Endodermal cell (in vitro differentiated cells): Measurements from ENCODE around the gene ACTG2. TPM values are rescaled to one million over a fixed set of nuclear protein-coding genes. Genes with fewer than 3 reads are reported as not detected.

Experiments used
- DNase-seq: peaks from one replicate; pipeline ENCODE4 v3.0.0-alpha.2; 2017
- H3K27ac ChIP-seq: 2 replicates; pipeline ENCODE4 v1.5.1; 2013; ENCODE audit warnings: mild to moderate bottlenecking, low read depth, low read length, moderate library complexity
- H3K27me3 ChIP-seq: 2 replicates; pipeline ENCODE4 v1.6.1; 2013; ENCODE audit warnings: mild to moderate bottlenecking, low read length, moderate library complexity; ENCODE audit not compliant: insufficient read depth, control insufficient read depth, poor library complexity, severe bottlenecking
- H3K36me3 ChIP-seq: 2 replicates; pipeline ENCODE4 v1.7.0; 2013; ENCODE audit warnings: mild to moderate bottlenecking, low read length, moderate library complexity; ENCODE audit not compliant: control insufficient read depth, insufficient read depth
- H3K4me1 ChIP-seq: one replicate; pipeline ENCODE4 v1.7.0; 2013; ENCODE audit warnings: low read length; ENCODE audit not compliant: control insufficient read depth, insufficient read depth
- H3K4me3 ChIP-seq: 2 replicates; pipeline ENCODE4 v1.5.1; 2013; ENCODE audit warnings: mild to moderate bottlenecking, low read length, moderate library complexity
- H3K9ac ChIP-seq: 2 replicates; pipeline ENCODE4 v1.6.1; 2013; ENCODE audit warnings: mild to moderate bottlenecking, low read length, moderate library complexity; ENCODE audit not compliant: poor library complexity, severe bottlenecking; ENCODE audit errors: extremely low read depth
- H3K9me3 ChIP-seq: 2 replicates; pipeline ENCODE4 v1.6.1; 2013; ENCODE audit warnings: mild to moderate bottlenecking, low read length, moderate library complexity; ENCODE audit not compliant: control insufficient read depth
- H3K27ac Mint-ChIP-seq: 2 replicates; pipeline ENCODE4 v1.8.0; 2020; ENCODE audit warnings: mixed read lengths
- H3K27me3 Mint-ChIP-seq: 2 replicates; pipeline ENCODE4 v1.8.0; 2021; ENCODE audit warnings: mild to moderate bottlenecking, mixed read lengths; ENCODE audit not compliant: insufficient read depth
- H3K36me3 Mint-ChIP-seq: 2 replicates; pipeline ENCODE4 v1.8.0; 2020; ENCODE audit warnings: low read depth, mixed read lengths
- H3K4me1 Mint-ChIP-seq: 2 replicates; pipeline ENCODE4 v1.8.0; 2020; ENCODE audit warnings: mixed read lengths
- H3K4me3 Mint-ChIP-seq: 2 replicates; pipeline ENCODE4 v1.8.0; 2020; ENCODE audit warnings: mild to moderate bottlenecking, moderate library complexity, mixed read lengths
- H3K9me3 Mint-ChIP-seq: 2 replicates; pipeline ENCODE4 v1.8.0; 2020; ENCODE audit warnings: mild to moderate bottlenecking, mixed read lengths
- WGBS, 2 experiments: methylation state at CpG; one replicate each; pipeline versions ENCODE4 v1.1.5 to v1.1.7; 2013; ENCODE audit warnings: missing lambda C conversion rate in 2 of 2, mixed read lengths in 1 of 2; ENCODE audit not compliant: insufficient coverage in 1 of 2, insufficient read length in 1 of 2; 5-methylcytosine and 5-hydroxymethylcytosine counted together
- total RNA-seq, 2 donors: library from RNA; stranded (reverse); fragmentation: NEBNext Ultra II Directional in 1 of 2; extraction: Animal tissue kit (Norgen Biotek cat#: 25700) in 1 of 2; gene quantifications; 2 replicates in 1 of 2; 3 replicates in 1 of 2; pipeline ENCODE4 v1.2.1, GENCODE V29; 2021
- TF ChIP-seq, protein P1 (sequence below): fragments of 200-600 bp; sonication (generic); conservative IDR thresholded peaks from 2 replicates; pipeline ENCODE4 v1.5.0; 2021; ENCODE audit warnings: antibody characterized with exemption, mild to moderate bottlenecking

Gene ACTG2
- total RNA-seq, 2 donors from 2014 or later: 1.5 to 1.6 TPM

DNA sequence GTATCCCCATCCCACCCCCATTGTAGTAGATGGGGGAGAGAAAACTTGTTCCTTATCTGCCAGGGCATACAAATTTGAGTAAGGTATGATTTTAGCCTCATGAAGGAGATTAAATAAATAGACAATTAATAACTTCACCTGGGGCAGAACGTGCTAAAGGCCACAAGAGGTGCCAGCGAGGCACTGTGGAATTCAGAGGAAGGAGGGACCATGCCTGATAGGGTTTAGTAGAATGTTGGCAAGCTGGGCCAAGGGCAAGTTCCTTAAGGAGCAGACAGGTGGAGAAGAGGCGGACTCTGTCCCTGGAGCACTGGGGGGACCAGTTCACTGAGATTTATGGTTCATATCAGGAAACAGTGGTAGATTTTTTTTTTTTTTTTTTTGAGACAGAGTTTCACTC, 41.5 kb upstream of the ACTG2 start:
- peak; percentile 67 for DNase-seq
- no peaks in the 10 kb centered on the region for H3K4me1 Mint-ChIP-seq
- no peak overlapping the region for H3K27ac Mint-ChIP-seq
- H3K36me3 Mint-ChIP-seq: peaks cover 60% of the 10 kb centered on the region
- H3K27me3 ChIP-seq: no peaks in the 10 kb centered on the region
- H3K4me3 ChIP-seq: no peak overlapping the region
- H3K9me3 ChIP-seq: no peaks in the 10 kb centered on the region
- TF ChIP-seq, protein P1, sequence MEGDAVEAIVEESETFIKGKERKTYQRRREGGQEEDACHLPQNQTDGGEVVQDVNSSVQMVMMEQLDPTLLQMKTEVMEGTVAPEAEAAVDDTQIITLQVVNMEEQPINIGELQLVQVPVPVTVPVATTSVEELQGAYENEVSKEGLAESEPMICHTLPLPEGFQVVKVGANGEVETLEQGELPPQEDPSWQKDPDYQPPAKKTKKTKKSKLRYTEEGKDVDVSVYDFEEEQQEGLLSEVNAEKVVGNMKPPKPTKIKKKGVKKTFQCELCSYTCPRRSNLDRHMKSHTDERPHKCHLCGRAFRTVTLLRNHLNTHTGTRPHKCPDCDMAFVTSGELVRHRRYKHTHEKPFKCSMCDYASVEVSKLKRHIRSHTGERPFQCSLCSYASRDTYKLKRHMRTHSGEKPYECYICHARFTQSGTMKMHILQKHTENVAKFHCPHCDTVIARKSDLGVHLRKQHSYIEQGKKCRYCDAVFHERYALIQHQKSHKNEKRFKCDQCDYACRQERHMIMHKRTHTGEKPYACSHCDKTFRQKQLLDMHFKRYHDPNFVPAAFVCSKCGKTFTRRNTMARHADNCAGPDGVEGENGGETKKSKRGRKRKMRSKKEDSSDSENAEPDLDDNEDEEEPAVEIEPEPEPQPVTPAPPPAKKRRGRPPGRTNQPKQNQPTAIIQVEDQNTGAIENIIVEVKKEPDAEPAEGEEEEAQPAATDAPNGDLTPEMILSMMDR: peak; percentile 70
- H3K36me3 ChIP-seq: peaks cover 87% of the 10 kb centered on the region
- no peaks in the 10 kb centered on the region for H3K27me3 Mint-ChIP-seq
- 70 to 93% methylated on average over 2 to 3 of the region's 3 CpGs for WGBS, 2 experiments
- no peak overlapping the region for H3K4me3 Mint-ChIP-seq
- H3K9me3 Mint-ChIP-seq: no peaks in the 10 kb centered on the region
- no peak overlapping the region for H3K27ac ChIP-seq
- H3K9ac ChIP-seq: no peak overlapping the region
- H3K4me1 ChIP-seq: no peaks in the 10 kb centered on the region

DNA sequence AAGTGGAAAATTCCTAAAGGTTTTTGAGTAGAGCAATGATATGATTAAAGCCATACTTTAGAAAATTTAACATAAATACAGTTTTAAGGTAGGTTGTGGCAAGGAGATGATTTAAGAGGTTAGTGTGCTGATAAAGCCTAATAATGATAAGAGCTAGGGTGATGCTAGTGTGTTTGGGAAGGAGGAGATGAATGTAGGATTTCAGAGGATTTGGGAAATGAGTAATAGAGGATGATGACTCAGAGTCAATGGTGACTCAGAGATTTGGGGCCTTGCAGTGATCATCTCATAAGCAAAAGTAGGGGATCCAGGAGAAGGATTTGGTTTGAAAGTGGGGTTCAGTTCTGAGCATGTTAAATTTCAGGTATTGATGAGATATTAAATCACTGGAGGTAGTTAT, 40.8 kb upstream of the ACTG2 start:
- no peak overlapping the region for H3K4me3 Mint-ChIP-seq
- peaks cover 87% of the 10 kb centered on the region for H3K36me3 ChIP-seq
- no peak overlapping the region for H3K9ac ChIP-seq
- no peak overlapping the region for H3K27ac ChIP-seq
- TF ChIP-seq, protein P1: no peak
- H3K27ac Mint-ChIP-seq: no peak overlapping the region
- DNase-seq: no peak
- peaks cover 60% of the 10 kb centered on the region for H3K36me3 Mint-ChIP-seq
- no peaks in the 10 kb centered on the region for H3K27me3 Mint-ChIP-seq
- H3K4me1 Mint-ChIP-seq: no peaks in the 10 kb centered on the region
- H3K4me3 ChIP-seq: no peak overlapping the region
- H3K27me3 ChIP-seq: no peaks in the 10 kb centered on the region
- H3K9me3 Mint-ChIP-seq: no peaks in the 10 kb centered on the region
- no peaks in the 10 kb centered on the region for H3K9me3 ChIP-seq
- no peaks in the 10 kb centered on the region for H3K4me1 ChIP-seq

DNA sequence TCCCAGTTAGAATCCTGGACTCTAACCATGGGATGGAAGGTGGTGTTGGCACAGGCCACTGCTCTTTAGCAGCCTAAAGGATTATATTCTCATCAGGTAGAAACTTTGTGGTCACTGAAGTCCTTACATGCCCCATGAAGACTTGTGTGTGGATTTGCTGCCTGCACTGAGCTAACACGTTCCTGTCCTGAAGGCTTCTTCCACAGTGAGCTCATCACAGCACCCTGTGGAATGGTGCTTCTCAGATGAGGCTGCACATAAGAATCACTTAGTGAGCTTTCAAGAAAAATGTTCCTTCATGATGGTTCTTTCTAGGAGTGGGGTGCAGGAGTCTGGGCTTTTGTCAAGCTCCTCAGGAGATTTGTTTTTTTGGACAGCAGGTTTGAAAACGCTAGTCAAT, 37.3 kb upstream of the ACTG2 start:
- H3K27ac ChIP-seq: no peak overlapping the region
- Mint-ChIP-seq H3K4me1 (no peaks in the 10 kb centered on the region), H3K27me3 (no peaks in the 10 kb centered on the region), H3K4me3 (no peak overlapping the region), H3K9me3 (no peaks in the 10 kb centered on the region), H3K36me3 (peaks cover 53% of the 10 kb centered on the region), H3K27ac (no peak overlapping the region)
- H3K27me3 ChIP-seq: no peaks in the 10 kb centered on the region
- no peak overlapping the region for H3K4me3 ChIP-seq
- peaks cover 84% of the 10 kb centered on the region for H3K36me3 ChIP-seq
- no peaks in the 10 kb centered on the region for H3K4me1 ChIP-seq
- 98 to 100% methylated on average over 1 to 2 of the region's 2 CpGs for WGBS, 2 experiments
- no peak for DNase-seq
- no peaks in the 10 kb centered on the region for H3K9me3 ChIP-seq
- H3K9ac ChIP-seq: no peak overlapping the region
- TF ChIP-seq, protein P1: no peak
